ENCODE results near the gene SYT1. TPM values are rescaled to one million over a fixed set of nuclear protein-coding genes. Genes with fewer than 3 reads are reported as not detected.

SYT1 gene
- total and polyA plus RNA-seq, 9 donors, result 0.45 to 18.3 (median 9.7) TPM

DNA sequence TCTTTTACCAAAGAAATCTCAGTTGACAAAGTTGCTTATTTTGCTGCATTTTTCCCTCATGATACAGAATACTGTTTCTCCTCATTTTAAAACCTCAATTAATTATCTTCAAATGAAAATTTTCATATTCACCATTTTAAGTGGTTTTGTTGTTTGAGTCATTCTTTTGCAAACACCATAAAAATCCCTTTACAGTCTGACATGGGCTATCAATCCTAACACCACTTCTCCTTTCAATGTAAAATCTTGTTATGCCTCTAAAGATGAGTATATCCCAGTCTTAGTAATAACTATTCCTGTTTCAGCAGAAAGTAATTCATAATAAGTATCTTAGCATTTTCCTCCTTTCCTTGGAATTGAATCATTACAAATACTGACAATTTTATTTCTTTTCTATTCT is 192.2 kb downstream of the SYT1 start:
- H3K4me3 ChIP-seq, result no peak overlapping the region
- no peak for DNase-seq
- H3K27me3 ChIP-seq, result no peaks in the 10 kb centered on the region
- intact Hi-C loops (cut with DNase I), result no loop called here
- no peaks in the 10 kb centered on the region for H3K36me3 ChIP-seq
- H3K27ac ChIP-seq, result no peak overlapping the region
- H3K9me3 ChIP-seq, result no peaks in the 10 kb centered on the region
- no peaks in the 10 kb centered on the region for H3K4me1 ChIP-seq (ENCODE audit: insufficient read depth)
- no peak for TF ChIP-seq EP300 (IDR thresholded peaks at IDR 0.05)
- TF ChIP-seq POLR2A (IDR thresholded peaks at IDR 0.05), result no peak
- TF ChIP-seq CTCF (IDR thresholded peaks at IDR 0.05), result no peak

- H3K4me1 ChIP-seq (ENCODE audit: insufficient read depth), result peaks cover 2% of the 10 kb centered on the region
- H3K27ac ChIP-seq, result no peak overlapping the region
- no peaks in the 10 kb centered on the region for H3K27me3 ChIP-seq
- H3K9me3 ChIP-seq, result no peaks in the 10 kb centered on the region
- no peak overlapping the region for H3K4me3 ChIP-seq
- DNase-seq, result no peak
- no peaks in the 10 kb centered on the region for H3K36me3 ChIP-seq
- intact Hi-C loops (cut with DNase I), result no loop called here
- TF ChIP-seq POLR2A (IDR thresholded peaks at IDR 0.05), result no peak
- no peak for TF ChIP-seq CTCF (IDR thresholded peaks at IDR 0.05)
- no peak for TF ChIP-seq EP300 (IDR thresholded peaks at IDR 0.05)
Observed at GRCh38 chr12:79057540-79057939, 193.0 kb downstream of the SYT1 start.

GRCh38 chr12:79058342-79058741 is 193.8 kb downstream of the SYT1 start:
- no peak for DNase-seq
- no peaks in the 10 kb centered on the region for H3K27me3 ChIP-seq
- no peak for TF ChIP-seq CTCF (IDR thresholded peaks at IDR 0.05)
- no peak for TF ChIP-seq POLR2A (IDR thresholded peaks at IDR 0.05)
- TF ChIP-seq EP300 (IDR thresholded peaks at IDR 0.05), result no peak
- H3K4me3 ChIP-seq, result no peak overlapping the region
- H3K27ac ChIP-seq, result no peak overlapping the region
- H3K9me3 ChIP-seq, result no peaks in the 10 kb centered on the region
- WGBS, 3 donors, result 79 to 86% (median 82%) methylated on average over 1 of the region's 1 CpG
- intact Hi-C loops (cut with DNase I), result no loop called here
- no peaks in the 10 kb centered on the region for H3K36me3 ChIP-seq
- H3K4me1 ChIP-seq (ENCODE audit: insufficient read depth), result peaks cover 4% of the 10 kb centered on the region

GRCh38 chr12:79059557-79059956 is 195.0 kb downstream of the SYT1 start:
- TF ChIP-seq POLR2A (IDR thresholded peaks at IDR 0.05) (no peak), CTCF (IDR thresholded peaks at IDR 0.05) (no peak), EP300 (IDR thresholded peaks at IDR 0.05) (no peak)
- Histone ChIP-seq H3K9me3 (no peaks in the 10 kb centered on the region), H3K27me3 (no peaks in the 10 kb centered on the region), H3K27ac (no peak overlapping the region), H3K4me3 (no peak overlapping the region), H3K36me3 (no peaks in the 10 kb centered on the region), H3K4me1 (ENCODE audit: insufficient read depth) (peaks cover 9% of the 10 kb centered on the region)
- intact Hi-C loops (cut with DNase I), result no loop called here
- no peak for DNase-seq

GRCh38 chr12:79063258-79063657 is 198.7 kb downstream of the SYT1 start:
- no peak for DNase-seq
- H3K4me1 ChIP-seq (ENCODE audit: insufficient read depth), result peaks cover 9% of the 10 kb centered on the region
- no peaks in the 10 kb centered on the region for H3K36me3 ChIP-seq
- H3K27me3 ChIP-seq, result no peaks in the 10 kb centered on the region
- intact Hi-C loops (cut with DNase I), result no loop called here
- no peak overlapping the region for H3K27ac ChIP-seq
- WGBS, 3 donors, result 0 to 23% (median 3%) methylated on average over 1 of the region's 1 CpG
- no peaks in the 10 kb centered on the region for H3K9me3 ChIP-seq
- no peak overlapping the region for H3K4me3 ChIP-seq
- no peak for TF ChIP-seq POLR2A (IDR thresholded peaks at IDR 0.05)
- TF ChIP-seq EP300 (IDR thresholded peaks at IDR 0.05), result no peak
- no peak for TF ChIP-seq CTCF (IDR thresholded peaks at IDR 0.05)
